Naive thymus-derived CD4-positive, alpha-beta T cell (primary cell): ENCODE data around the gene KRT78. TPM values are rescaled to one million over a fixed set of nuclear protein-coding genes. Genes with fewer than 3 reads are reported as not detected.
A peak's percentile ranks its signal among the peaks of the same experiment; 100 is the strongest.

Experiments used
- ATAC-seq: fragments of 150-1000 bp; cut with Tn5 transposase; 2 replicates; pipeline ENCODE4 v1.10.0; 2021; ENCODE audit warnings: mild to moderate bottlenecking, moderate library complexity
- CTCF ChIA-PET: fragments of 350-600 bp; sonication (Branson Sonifier 250); formaldehyde crosslinking; loops from one replicate; lab custom pipeline; 2021; ENCODE audit warnings: antibody characterized with exemption; lab: Charles Lee
- POLR2A ChIA-PET: fragments of 350-600 bp; sonication (Branson Sonifier 250); formaldehyde crosslinking; loops from one replicate; lab custom pipeline; 2021; ENCODE audit warnings: antibody characterized with exemption, inconsistent platforms; lab: Charles Lee
- DNase-seq, 9 donors: peaks; one replicate each; pipeline versions ENCODE4 v3.0.0 to v3.0.0-alpha.2; 2020 to 2022; ENCODE audit warnings: mixed read lengths in 1 of 9
- H3K27ac ChIP-seq: one replicate; pipeline ENCODE4 v1.7.0; 2013; ENCODE audit warnings: mild to moderate bottlenecking, low read depth, low read length, moderate library complexity
- H3K27me3 ChIP-seq, 2 donors: one replicate each; pipeline ENCODE4 v1.7.0; 2013; ENCODE audit warnings: low read length in 2 of 2, mild to moderate bottlenecking in 2 of 2, moderate library complexity in 2 of 2; ENCODE audit not compliant: control insufficient read depth in 2 of 2, insufficient read depth in 2 of 2
- H3K36me3 ChIP-seq, 3 experiments: 1 replicate in 2 of 3; 2 replicates in 1 of 3; pipeline ENCODE4 v1.7.0; 2013; ENCODE audit warnings: low read length in 3 of 3, mild to moderate bottlenecking in 3 of 3, moderate library complexity in 1 of 3; ENCODE audit not compliant: insufficient read depth in 3 of 3, control insufficient read depth in 2 of 3
- H3K4me1 ChIP-seq, 2 donors: one replicate each; pipeline ENCODE4 v1.7.0; 2013; ENCODE audit warnings: low read length in 2 of 2, mild to moderate bottlenecking in 2 of 2, moderate library complexity in 1 of 2; ENCODE audit not compliant: control insufficient read depth in 2 of 2, insufficient read depth in 2 of 2
- H3K4me3 ChIP-seq: 2 replicates; pipeline ENCODE4 v1.7.0; 2013; ENCODE audit warnings: mild to moderate bottlenecking, low read length
- H3K9me3 ChIP-seq, 3 experiments: 1 replicate in 2 of 3; 2 replicates in 1 of 3; pipeline ENCODE4 v1.7.0; 2013; ENCODE audit warnings: low read length in 3 of 3; ENCODE audit not compliant: control insufficient read depth in 2 of 3
- H3K27ac Mint-ChIP-seq, 9 donors: one replicate each; pipeline ENCODE4 v1.8.0; 2020 to 2022; ENCODE audit warnings: mixed read lengths in 9 of 9, mild to moderate bottlenecking in 8 of 9, moderate library complexity in 5 of 9, inconsistent platforms in 2 of 9
- H3K27me3 Mint-ChIP-seq, 5 donors: one replicate each; pipeline ENCODE4 v1.8.0; 2021 to 2022; ENCODE audit warnings: mixed read lengths in 5 of 5, mild to moderate bottlenecking in 1 of 5
- H3K36me3 Mint-ChIP-seq, 5 donors: one replicate each; pipeline ENCODE4 v1.8.0; 2020 to 2022; ENCODE audit warnings: mixed read lengths in 5 of 5, mild to moderate bottlenecking in 3 of 5, inconsistent platforms in 1 of 5
- H3K4me1 Mint-ChIP-seq, 7 donors: one replicate each; pipeline ENCODE4 v1.8.0; 2020 to 2022; ENCODE audit warnings: mixed read lengths in 7 of 7, mild to moderate bottlenecking in 3 of 7, inconsistent platforms in 1 of 7
- H3K4me3 Mint-ChIP-seq, 10 donors: one replicate each; pipeline ENCODE4 v1.8.0; 2020 to 2022; ENCODE audit warnings: mild to moderate bottlenecking in 10 of 10, mixed read lengths in 10 of 10, moderate library complexity in 6 of 10, inconsistent platforms in 2 of 10
- H3K9me3 Mint-ChIP-seq, 11 donors: one replicate each; pipeline ENCODE4 v1.8.0; 2020 to 2022; ENCODE audit warnings: mixed read lengths in 11 of 11, mild to moderate bottlenecking in 4 of 11, inconsistent platforms in 1 of 11, moderate library complexity in 1 of 11
- intact Hi-C, 2 donors: fragments of 100-400 bp; cut with micrococcal nuclease; formaldehyde crosslinking; loops; one replicate each; pipeline ENCODE4 v1.15.1; 2023
- polyA plus RNA-seq, 2 donors: library from polyadenylated mRNA; unstranded; fragments of 300-500 nt; fragmentation: Illumina TruSeq; gene quantifications; one replicate each; pipeline ENCODE4 v1.2.3, GENCODE V29; 2021
- total RNA-seq, 6 experiments: library from RNA in 5 of 6; stranded (reverse) in 5 of 6; gene quantifications; 1 replicate in 5 of 6; 2 replicates in 1 of 6; pipeline ENCODE4 v1.2.3 and lab custom pipeline; 2021 to 2026

The KRT78 gene
- total and polyA plus RNA-seq, 7 experiments from 2014 or later = not detected

- CTCF ChIA-PET = interaction anchor here (0.5 to 22.1 kb wide), 13 partner anchors 96 to 608 kb away, joined by 3 to 731 read pairs (median 4); partner anchors contain the start of genes KRT1 and KRT74
- Mint-ChIP-seq H3K36me3 (no peaks in the 10 kb centered on the region), H3K9me3 (no peaks in the 10 kb centered on the region), H3K4me3 (peak overlapping the region in 1 of 10 donors; percentile 54), H3K4me1 (peaks cover 15 to 28% (median 26%) of the 10 kb centered on the region in 7 donors), H3K27ac (peak overlapping the region in 1 of 9 donors; percentile 17), H3K27me3 (peaks cover 0 to 32% (median 8%) of the 10 kb centered on the region in 5 donors)
- POLR2A ChIA-PET = interaction anchor here (0.7 to 2.9 kb wide), 3 partner anchors 285 to 297 kb away, joined by 3 to 26 read pairs (median 3); no protein-coding TSS in a partner anchor
- peaks cover 0 to 3% of the 10 kb centered on the region in 2 donors for H3K27me3 ChIP-seq
- no peaks in the 10 kb centered on the region for H3K9me3 ChIP-seq
- peaks cover 6 to 8% of the 10 kb centered on the region in 2 donors for H3K4me1 ChIP-seq
- intact Hi-C loops = loop anchor here in 1 of 2 donors (5.0 kb wide), 1 partner anchor 485 kb away; no protein-coding TSS in a partner anchor
- DNase-seq (no peak), ATAC-seq (no peak)
- no peak overlapping the region for H3K27ac ChIP-seq
- no peak overlapping the region for H3K4me3 ChIP-seq
- H3K36me3 ChIP-seq = no peaks in the 10 kb centered on the region
Measured at GRCh38 chr12:52877242-52877641, 28.4 kb upstream of the KRT78 start.

- DNase-seq = no peak
- Mint-ChIP-seq H3K9me3 (no peaks in the 10 kb centered on the region), H3K27ac (peak overlapping the region in 1 of 9 donors; percentile 28), H3K27me3 (peaks cover 0 to 30% (median 6%) of the 10 kb centered on the region in 5 donors), H3K4me3 (peak overlapping the region in 1 of 10 donors; percentile 20), H3K4me1 (peaks cover 15 to 28% (median 26%) of the 10 kb centered on the region in 7 donors), H3K36me3 (no peaks in the 10 kb centered on the region)
- H3K27me3 ChIP-seq = peaks cover 0 to 3% of the 10 kb centered on the region in 2 donors
- no peak for ATAC-seq
- H3K4me1 ChIP-seq = peaks cover 6 to 8% of the 10 kb centered on the region in 2 donors
- no peak overlapping the region for H3K27ac ChIP-seq
- H3K4me3 ChIP-seq = no peak overlapping the region
- ChIA-PET CTCF (interaction anchor here (1.5 to 22.1 kb wide), 3 partner anchors 8 to 295 kb away, joined by 5 to 731 read pairs (median 297); partner anchors contain the start of gene KRT74), POLR2A (interaction anchor here (4.2 kb wide), 1 partner anchor 292 kb away, joined by 29 read pairs; no protein-coding TSS in a partner anchor)
- intact Hi-C loops = loop anchor here in 1 of 2 donors (5.0 kb wide), 1 partner anchor 484 kb away; no protein-coding TSS in a partner anchor
- H3K9me3 ChIP-seq = no peaks in the 10 kb centered on the region
- H3K36me3 ChIP-seq = no peaks in the 10 kb centered on the region
Measured at GRCh38 chr12:52876372-52876771, 27.6 kb upstream of the KRT78 start.

DNA sequence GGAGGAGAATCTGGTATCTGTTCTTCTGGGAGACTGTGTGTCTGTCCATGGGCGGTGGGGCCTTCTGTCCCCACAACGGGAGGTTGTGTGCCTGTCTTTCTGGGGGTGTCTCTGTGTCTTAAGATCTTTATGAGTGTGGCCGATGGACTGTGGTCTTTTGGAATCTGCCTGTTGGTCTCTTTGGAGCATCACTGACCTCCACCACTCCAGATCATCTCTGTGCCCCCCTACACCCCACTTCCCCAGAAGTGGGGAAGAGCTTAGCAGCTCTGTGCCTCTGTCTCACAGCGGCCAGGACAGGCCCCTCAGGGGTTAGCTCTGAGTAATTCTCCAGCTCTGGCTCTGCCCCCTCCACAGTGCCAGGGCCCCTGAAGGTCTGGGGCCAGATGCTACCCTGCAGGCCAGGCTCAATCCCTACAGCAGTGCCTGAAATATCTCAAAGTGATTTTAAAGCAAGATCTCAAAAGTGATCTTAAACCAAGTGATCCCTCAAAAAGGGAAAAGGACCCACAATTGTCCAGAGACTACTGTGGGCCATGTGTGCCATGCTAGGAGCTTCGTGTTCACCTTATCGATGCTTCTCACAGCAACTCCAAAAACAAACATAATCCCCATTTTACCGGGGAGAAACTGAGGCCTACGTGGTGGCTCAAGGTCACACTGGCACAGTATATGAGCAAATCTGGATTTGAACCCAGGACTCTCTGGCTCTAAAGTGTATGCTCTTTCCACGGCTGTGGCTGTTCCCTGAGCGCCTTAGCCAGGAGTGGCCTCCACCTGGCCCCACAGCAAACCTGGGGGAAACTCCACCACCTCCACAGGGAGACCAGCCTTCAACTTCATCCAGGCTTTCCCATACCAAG lies 26.0 kb upstream of the KRT78 start:
- ChIA-PET POLR2A (interaction anchor here (0.6 to 4.2 kb wide), 3 partner anchors 241 to 291 kb away, joined by 3 to 29 read pairs (median 8); no protein-coding TSS in a partner anchor), CTCF (interaction anchor here (0.8 to 22.1 kb wide), 7 partner anchors 10 to 547 kb away, joined by 3 to 731 read pairs (median 10); partner anchors contain the start of gene KRT74)
- no peaks in the 10 kb centered on the region for H3K27me3 ChIP-seq
- Mint-ChIP-seq H3K36me3 (no peaks in the 10 kb centered on the region), H3K4me3 (peak overlapping the region; percentile 74 to 87 (median 80)), H3K27me3 (peaks cover 0 to 18% (median 0%) of the 10 kb centered on the region in 5 donors), H3K9me3 (no peaks in the 10 kb centered on the region), H3K27ac (peak overlapping the region; percentile 19 to 93 (median 75)), H3K4me1 (peaks cover 16 to 34% (median 27%) of the 10 kb centered on the region in 7 donors)
- peak overlapping the region; percentile 30 for H3K4me3 ChIP-seq
- ATAC-seq = no peak
- intact Hi-C loops = loop anchor here (5.0 kb wide), 2 partner anchors 183 to 483 kb away; no protein-coding TSS in a partner anchor
- no peaks in the 10 kb centered on the region for H3K9me3 ChIP-seq
- H3K4me1 ChIP-seq = peaks cover under 1 to 11% of the 10 kb centered on the region in 2 donors
- no peak overlapping the region for H3K27ac ChIP-seq
- no peak for DNase-seq
- H3K36me3 ChIP-seq = no peaks in the 10 kb centered on the region

- no peaks in the 10 kb centered on the region for H3K36me3 Mint-ChIP-seq
- intact Hi-C loops = loop anchor here in 1 of 2 donors (5.0 kb wide), 1 partner anchor 182 kb away; no protein-coding TSS in a partner anchor
- Histone ChIP-seq H3K4me3 (peak overlapping the region; percentile 47), H3K4me1 (peaks cover 0 to 12% of the 10 kb centered on the region in 2 donors), H3K27me3 (no peaks in the 10 kb centered on the region), H3K9me3 (no peaks in the 10 kb centered on the region), H3K36me3 (no peaks in the 10 kb centered on the region), H3K27ac (no peak overlapping the region)
- DNase-seq = peak in 8 of 9 donors; percentile 27 to 69 (median 38)
- no peaks in the 10 kb centered on the region for H3K9me3 Mint-ChIP-seq
- ChIA-PET POLR2A (interaction anchor here (0.5 to 4.2 kb wide), 5 partner anchors 132 to 1255 kb away, joined by 3 to 29 read pairs (median 3); partner anchors contain the start of gene EIF4B), CTCF (interaction anchor here (0.6 to 22.1 kb wide), 12 partner anchors 11 to 547 kb away, joined by 3 to 731 read pairs (median 4); partner anchors contain the start of genes KRT2 and KRT74)
- peak overlapping the region; percentile 53 to 93 (median 81) for H3K27ac Mint-ChIP-seq
- ATAC-seq = peak; percentile 76
- H3K27me3 Mint-ChIP-seq = peaks cover 0 to 18% (median 0%) of the 10 kb centered on the region in 5 donors
- peak overlapping the region; percentile 74 to 88 (median 84) for H3K4me3 Mint-ChIP-seq
- peaks cover 19 to 37% (median 28%) of the 10 kb centered on the region in 7 donors for H3K4me1 Mint-ChIP-seq
Measured at GRCh38 chr12:52873832-52874572, 25.2 kb upstream of the KRT78 start.

GRCh38 chr12:52873513-52873831 lies 24.7 kb upstream of the KRT78 start:
- peaks cover 19 to 42% (median 31%) of the 10 kb centered on the region in 7 donors for H3K4me1 Mint-ChIP-seq
- ChIA-PET POLR2A (interaction anchor here (0.5 to 4.2 kb wide), 5 partner anchors 133 to 1255 kb away, joined by 3 to 29 read pairs (median 3); partner anchors contain the start of gene EIF4B), CTCF (interaction anchor here (0.6 to 22.1 kb wide), 11 partner anchors 11 to 546 kb away, joined by 3 to 731 read pairs (median 4); partner anchors contain the start of genes KRT2 and KRT74)
- peak overlapping the region; percentile 39 to 90 (median 76) for H3K27ac Mint-ChIP-seq
- Histone ChIP-seq H3K4me3 (peak overlapping the region; percentile 47), H3K27me3 (no peaks in the 10 kb centered on the region), H3K4me1 (peaks cover 0 to 12% of the 10 kb centered on the region in 2 donors), H3K27ac (no peak overlapping the region), H3K9me3 (no peaks in the 10 kb centered on the region), H3K36me3 (no peaks in the 10 kb centered on the region)
- H3K9me3 Mint-ChIP-seq = no peaks in the 10 kb centered on the region
- ATAC-seq = no peak
- DNase-seq = no peak
- H3K27me3 Mint-ChIP-seq = peaks cover 0 to 18% (median 0%) of the 10 kb centered on the region in 5 donors
- H3K36me3 Mint-ChIP-seq = no peaks in the 10 kb centered on the region
- peak overlapping the region; percentile 74 to 88 (median 82) for H3K4me3 Mint-ChIP-seq
- intact Hi-C loops = loop anchor here in 1 of 2 donors (5.0 kb wide), 1 partner anchor 181 kb away; no protein-coding TSS in a partner anchor
